NCI-H526 treated with DMSO at 0.1 percent for 48 hours (cell line): Measurements from ENCODE around the gene CCL28.
"Not testable (repeated sequence)": the region's sequence is repeated elsewhere in the genome, so short reads cannot be mapped to it uniquely, and the experiment has no call there.

Source experiments
- DNase-seq: peaks from one replicate; lab custom pipeline; 2025; lab: John Stamatoyannopoulos, UW

CCL28 gene

GRCh38 chr5:43409809-43410271 lies 2.4 kb downstream of the CCL28 start:
- DNase-seq: no peak

- DNase-seq: not testable (repeated sequence)
Observed at GRCh38 chr5:43402524-43403066, 9.6 kb downstream of the CCL28 start.

- DNase-seq: no peak
Observed at GRCh38 chr5:43401827-43402226, 10.4 kb downstream of the CCL28 start.

- no peak for DNase-seq
Observed at GRCh38 chr5:43400082-43400481, 12.1 kb downstream of the CCL28 start.

- peak; percentile 51 for DNase-seq
Observed at GRCh38 chr5:43396762-43397304, 15.4 kb downstream of the CCL28 start.

GRCh38 chr5:43390471-43390870 lies 21.7 kb downstream of the CCL28 start:
- no peak for DNase-seq

- DNase-seq: peak; percentile 93
Observed at GRCh38 chr5:43389679-43390329, 22.4 kb downstream of the CCL28 start.

- no peak for DNase-seq
Observed at GRCh38 chr5:43386960-43387362, 25.2 kb downstream of the CCL28 start.

- DNase-seq: no peak
Observed at GRCh38 chr5:43376496-43377140, 35.6 kb downstream of the CCL28 start.

GRCh38 chr5:43371821-43372220 lies 40.4 kb downstream of the CCL28 start:
- DNase-seq: no peak

- DNase-seq: no peak
Observed at GRCh38 chr5:43370352-43370751, 41.8 kb downstream of the CCL28 start.

GRCh38 chr5:43369651-43370050 lies 42.5 kb downstream of the CCL28 start:
- DNase-seq: no peak

- DNase-seq: no peak
Observed at GRCh38 chr5:43367909-43368669, 44.1 kb downstream of the CCL28 start.

GRCh38 chr5:43367453-43367852 lies 44.7 kb downstream of the CCL28 start:
- no peak for DNase-seq

- not testable (repeated sequence) for DNase-seq
Observed at GRCh38 chr5:43366680-43367246, 45.4 kb downstream of the CCL28 start.

- not testable (repeated sequence) for DNase-seq
Observed at GRCh38 chr5:43365155-43365554, 47.0 kb downstream of the CCL28 start.

GRCh38 chr5:43363445-43364152 lies 48.6 kb downstream of the CCL28 start:
- no peak for DNase-seq

- no peak for DNase-seq
Observed at GRCh38 chr5:43362725-43363435, 49.3 kb downstream of the CCL28 start.

GRCh38 chr5:43358726-43359125 lies 53.5 kb downstream of the CCL28 start:
- no peak for DNase-seq

- no peak for DNase-seq
Observed at GRCh38 chr5:43358301-43358700, 53.9 kb downstream of the CCL28 start.

- no peak for DNase-seq
Observed at GRCh38 chr5:43357878-43358281, 54.3 kb downstream of the CCL28 start.
